Suppressor macrophage (primary cell): Measurements from ENCODE around the gene PLEKHB1.
"Not testable (repeated sequence)": the region's sequence is repeated elsewhere in the genome, so short reads cannot be mapped to it uniquely, and the experiment has no call there.

ENCODE experiments used
- DNase-seq, 4 experiments: peaks; one replicate each; pipeline ENCODE4 v3.0.0-alpha.2; 2020 to 2022

PLEKHB1 gene

DNA sequence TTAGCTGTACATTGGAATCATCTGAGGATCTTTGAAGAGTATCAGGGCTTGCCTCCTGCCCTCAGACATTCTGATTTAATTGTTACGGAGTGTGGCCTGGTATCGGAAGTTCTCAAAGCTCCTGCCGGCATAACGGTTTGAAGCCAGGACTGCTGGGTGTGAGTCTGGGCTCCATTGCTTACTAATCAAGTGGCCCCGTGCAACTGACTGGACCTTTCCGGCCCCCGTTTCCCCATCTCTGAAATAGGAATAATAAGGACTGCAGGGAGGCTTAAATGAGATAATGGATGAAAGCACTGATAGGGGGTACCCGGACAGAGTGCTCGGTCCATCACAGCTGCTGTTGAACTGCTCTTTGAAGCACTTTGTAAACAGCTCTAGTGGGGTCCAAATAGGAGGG is 1.7 kb downstream of the PLEKHB1 start:
- DNase-seq: no peak

DNA sequence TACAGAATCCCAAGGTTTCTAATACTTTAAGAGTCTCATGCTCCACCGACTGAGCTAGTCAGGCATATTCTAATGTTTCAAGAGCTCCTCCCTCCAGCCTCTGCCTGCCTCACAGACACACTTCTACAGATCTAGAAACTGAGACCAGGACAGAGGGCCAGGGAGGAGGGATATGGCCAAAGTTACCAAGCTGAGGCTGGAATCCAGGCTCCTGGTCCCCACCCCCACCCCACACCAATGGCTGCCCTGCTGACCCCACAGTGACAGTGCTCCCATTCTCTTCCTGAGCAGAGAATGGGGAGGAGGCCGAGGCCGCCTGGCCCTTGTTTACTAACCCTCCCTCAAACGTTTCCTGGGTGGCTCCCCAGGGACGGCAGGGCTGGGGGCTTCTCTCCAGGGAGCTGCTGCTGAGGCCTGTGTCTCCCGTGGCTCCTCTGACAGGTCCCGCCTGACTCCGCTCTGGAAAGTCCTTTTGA is 2.2 kb downstream of the PLEKHB1 start:
- no peak for DNase-seq

GRCh38 chr11:73649206-73649605 is 2.8 kb downstream of the PLEKHB1 start:
- DNase-seq: no peak

DNA sequence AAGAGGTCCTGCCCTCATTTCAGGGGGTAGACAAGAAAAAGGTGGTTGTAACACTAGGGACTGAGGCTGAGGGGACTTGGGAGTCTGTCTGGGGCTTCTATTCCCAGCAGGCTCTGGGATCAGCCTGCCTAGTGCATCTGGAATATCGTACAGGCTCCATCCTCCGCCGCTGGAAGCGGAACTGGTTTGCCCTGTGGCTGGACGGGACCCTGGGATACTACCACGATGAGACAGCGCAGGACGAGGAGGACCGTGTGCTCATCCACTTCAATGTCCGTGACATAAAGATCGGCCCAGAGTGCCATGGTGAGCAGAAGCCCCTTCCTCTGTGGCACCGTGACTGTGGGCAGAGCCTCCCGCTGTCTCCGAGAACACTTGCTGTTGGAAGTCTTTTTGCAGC is 4.0 kb downstream of the PLEKHB1 start:
- no peak for DNase-seq

DNA sequence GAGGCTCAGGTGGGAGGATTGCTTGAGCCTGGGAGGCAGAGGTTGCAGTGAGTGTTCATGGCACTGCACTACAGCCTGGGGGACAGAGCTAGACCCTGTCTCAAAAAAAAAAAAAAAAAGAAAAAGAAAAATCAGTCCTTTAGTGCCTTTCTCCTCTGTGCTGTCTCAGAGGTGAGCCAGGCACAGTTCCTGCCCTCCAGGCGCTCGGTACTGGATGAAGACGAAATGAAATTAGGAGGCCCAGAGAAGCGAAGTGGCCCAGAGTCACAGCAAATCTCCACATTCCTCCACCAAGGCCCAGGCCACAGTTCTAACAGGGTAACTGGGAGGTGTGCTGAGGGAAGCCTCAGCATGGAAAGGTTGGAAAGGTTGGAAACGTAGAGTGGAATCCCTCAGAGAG is 4.9 kb downstream of the PLEKHB1 start:
- no peak for DNase-seq

DNA sequence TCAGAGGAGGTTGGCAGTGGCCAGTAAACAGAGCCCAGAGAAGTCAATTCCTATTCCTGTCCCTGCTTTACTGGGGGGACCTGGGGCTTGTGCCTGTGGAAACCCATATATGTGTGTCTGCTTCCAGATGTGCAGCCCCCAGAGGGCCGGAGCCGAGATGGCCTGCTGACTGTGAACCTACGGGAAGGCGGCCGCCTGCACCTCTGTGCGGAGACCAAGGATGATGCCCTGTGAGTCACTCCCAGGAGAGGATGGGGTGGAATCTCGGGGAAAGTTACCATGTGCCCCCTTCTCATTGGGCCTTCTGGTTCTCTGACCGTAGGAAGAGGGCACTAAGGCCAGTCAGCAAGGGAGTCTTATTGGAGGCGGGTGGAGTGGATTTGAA is 5.3 kb downstream of the PLEKHB1 start:
- DNase-seq: no peak

- DNase-seq: no peak
Measured at GRCh38 chr11:73652046-73652730, 5.8 kb downstream of the PLEKHB1 start.

DNA sequence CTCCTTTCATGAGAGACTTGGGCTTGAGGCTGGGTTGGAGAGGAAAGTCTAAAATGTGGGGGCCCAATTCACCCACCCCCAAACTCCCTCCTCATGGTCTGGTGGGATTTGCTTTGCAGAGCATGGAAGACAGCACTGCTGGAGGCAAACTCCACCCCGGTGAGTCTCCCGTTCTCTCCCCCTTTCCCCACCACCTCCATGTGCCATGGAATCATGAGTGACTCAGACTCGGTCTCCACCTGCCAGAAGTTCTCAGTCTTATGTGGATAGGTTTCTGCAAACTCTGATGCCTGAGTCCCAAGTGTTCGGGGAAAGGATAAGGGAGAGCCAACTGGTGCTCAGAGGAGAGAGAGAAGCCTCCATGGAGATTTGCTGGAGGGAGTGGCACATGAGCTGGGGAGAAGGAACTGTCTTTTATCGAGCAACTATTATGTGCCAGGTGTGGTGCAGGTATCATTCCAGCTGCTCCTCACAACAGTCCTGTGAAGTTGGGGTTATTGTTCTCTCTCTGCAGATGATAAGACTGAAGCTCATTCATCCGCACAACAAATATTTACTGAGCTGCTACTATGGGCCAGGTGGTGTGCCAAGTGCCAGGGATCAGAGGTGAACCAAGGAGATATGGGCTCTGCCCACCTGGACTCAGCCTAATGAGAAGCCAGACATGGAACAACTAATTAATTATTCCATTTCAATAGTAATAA is 6.6 kb downstream of the PLEKHB1 start:
- DNase-seq: no peak

- DNase-seq: no peak
Measured at GRCh38 chr11:73653996-73654395, 7.6 kb downstream of the PLEKHB1 start.

GRCh38 chr11:73654482-73655021 is 8.2 kb downstream of the PLEKHB1 start:
- no peak for DNase-seq

DNA sequence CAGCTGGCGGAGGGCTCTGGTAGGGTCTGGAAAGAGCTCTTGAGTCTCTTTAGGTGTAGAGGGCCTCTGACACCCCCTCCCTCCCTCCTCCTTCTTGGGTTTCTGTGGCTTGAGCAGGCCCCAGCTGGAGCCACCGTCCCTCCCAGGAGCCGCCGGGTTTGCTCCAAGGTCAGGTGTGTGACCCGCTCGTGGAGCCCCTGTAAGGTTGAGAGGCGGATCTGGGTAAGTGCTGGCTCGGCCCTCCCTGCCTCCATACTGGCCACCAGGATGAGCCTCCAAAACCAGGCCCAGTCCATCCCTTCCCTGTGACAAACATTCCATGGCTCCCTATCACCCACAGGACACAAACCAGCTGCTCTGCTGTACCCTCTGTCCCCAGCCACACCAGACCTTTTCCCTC is 9.3 kb downstream of the PLEKHB1 start:
- no peak for DNase-seq

DNA sequence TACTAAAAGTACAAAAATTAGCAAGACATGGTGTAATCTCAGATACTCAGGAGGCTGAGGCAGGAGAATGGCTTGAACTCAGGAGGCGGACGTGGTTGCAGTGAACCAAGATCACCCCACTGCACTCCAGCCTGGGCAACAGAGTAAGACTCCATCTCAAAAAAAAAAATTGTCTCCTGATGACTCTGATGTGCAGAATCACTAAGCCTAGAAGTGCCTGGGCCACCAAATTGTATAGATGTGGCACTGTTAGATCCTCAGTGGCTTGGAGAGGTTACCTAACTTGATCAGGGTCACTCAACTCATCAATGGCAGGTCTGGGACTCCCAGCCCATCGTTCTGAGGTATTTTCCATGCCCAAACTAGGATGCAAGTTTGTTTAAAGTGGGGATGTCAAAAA is 10.6 kb downstream of the PLEKHB1 start:
- DNase-seq: no peak

DNA sequence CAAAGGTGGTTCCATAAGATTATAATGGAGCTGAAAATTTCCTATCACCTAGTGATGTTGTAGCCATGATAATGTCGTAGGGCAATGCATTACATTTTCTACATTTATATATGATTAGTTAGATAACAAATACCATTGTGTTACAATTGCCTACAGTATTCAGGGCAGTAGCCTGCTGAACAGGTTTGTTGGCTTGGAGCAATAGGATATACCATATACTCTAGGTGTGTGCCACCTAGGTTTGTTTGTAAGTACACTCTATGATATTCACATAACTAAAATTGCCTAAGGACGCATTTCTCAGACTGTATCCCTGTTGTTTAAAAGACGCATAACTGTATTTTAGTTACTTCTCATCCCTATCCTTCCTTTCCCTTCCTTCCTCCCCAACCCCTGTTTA is 13.6 kb downstream of the PLEKHB1 start:
- DNase-seq: no peak

- DNase-seq: no peak
Measured at GRCh38 chr11:73660497-73661034, 14.2 kb downstream of the PLEKHB1 start.

GRCh38 chr11:73661035-73661628 is 14.8 kb downstream of the PLEKHB1 start:
- DNase-seq: peak; percentile 89 to 96 (median 94)

- DNase-seq: no peak
Measured at GRCh38 chr11:73662445-73663157, 16.2 kb downstream of the PLEKHB1 start.

DNA sequence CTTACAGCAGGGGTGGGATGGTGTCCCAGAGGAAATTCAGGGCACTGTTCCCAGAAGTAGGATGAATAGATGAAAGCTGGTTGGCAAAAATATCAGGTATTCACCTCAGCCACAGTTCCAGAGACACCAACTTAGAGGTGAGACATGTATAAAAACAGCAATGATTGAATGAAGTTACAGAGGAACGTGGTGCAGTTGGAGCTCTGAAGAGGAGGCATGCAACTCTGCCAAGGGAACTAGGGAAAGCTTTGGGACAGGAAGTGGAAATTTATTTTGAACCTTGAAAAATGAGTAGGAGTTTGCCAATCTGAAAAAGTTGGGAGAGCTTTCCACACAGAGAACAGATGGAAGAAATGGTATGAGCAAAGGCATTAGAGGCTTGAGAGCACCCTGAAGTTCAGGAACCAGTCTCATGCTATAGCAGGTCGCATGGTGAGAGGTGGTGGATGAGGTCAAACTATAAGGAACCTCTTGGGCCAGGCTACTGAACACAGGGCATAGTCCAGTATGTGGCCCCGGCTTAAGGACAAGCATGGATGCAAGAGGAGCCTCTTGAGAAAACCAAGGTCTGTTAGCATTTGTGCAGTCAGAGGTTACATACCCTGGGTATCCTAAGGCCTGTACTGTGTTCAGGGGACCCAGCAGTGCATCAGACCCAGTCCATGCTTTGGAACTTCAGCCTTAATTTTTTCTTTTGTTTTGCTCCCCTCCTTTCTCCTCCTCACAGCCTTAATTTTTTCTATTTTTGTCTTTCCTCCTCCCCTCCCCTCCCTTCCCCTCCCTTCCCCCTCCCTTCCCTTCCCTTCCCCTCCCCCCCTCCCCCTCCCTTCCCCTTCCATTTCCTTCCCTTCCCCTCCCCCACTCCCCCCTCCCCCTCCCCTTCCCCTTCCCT is 17.5 kb downstream of the PLEKHB1 start:
- peak in 1 of 4 experiments; percentile 43 for DNase-seq

- no peak for DNase-seq
Measured at GRCh38 chr11:73664877-73665276, 18.5 kb downstream of the PLEKHB1 start.

GRCh38 chr11:73667891-73668290 is 21.5 kb downstream of the PLEKHB1 start:
- no peak for DNase-seq

- DNase-seq: no peak
Measured at GRCh38 chr11:73670808-73671207, 24.4 kb downstream of the PLEKHB1 start.

DNA sequence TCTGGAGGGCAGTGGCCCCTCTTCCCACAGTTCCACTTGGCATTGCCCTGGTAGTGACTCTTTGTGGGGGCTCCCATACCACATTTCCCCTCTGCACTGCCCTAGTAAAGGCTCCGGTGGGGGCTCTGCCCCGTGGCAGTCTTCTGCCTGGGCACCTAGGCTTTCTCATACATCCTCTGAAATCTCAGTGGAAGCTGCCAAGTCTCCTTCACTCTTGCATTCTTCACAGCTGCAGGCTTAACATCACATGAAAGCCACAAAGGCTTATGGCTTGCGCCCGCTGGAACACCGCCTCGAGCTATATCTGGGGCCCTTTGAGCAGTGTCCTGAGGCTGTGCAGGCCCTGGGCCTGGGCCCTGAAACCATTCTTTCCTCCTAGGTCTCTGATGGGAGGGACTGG is 25.3 kb downstream of the PLEKHB1 start:
- DNase-seq: no peak

- not testable (repeated sequence) for DNase-seq
Measured at GRCh38 chr11:73676552-73676951, 30.2 kb downstream of the PLEKHB1 start.
